Activated CD4-positive, alpha-beta T cell treated with anti-CD3 and anti-CD28 coated beads for 4 hours (primary cell): ENCODE data around the gene CAB39.
"Not testable (repeated sequence)": the region's sequence is repeated elsewhere in the genome, so short reads cannot be mapped to it uniquely, and the experiment has no call there.

Source experiments
- DNase-seq, 2 donors: peaks; one replicate each; pipeline ENCODE4 v3.0.0-alpha.2; 2020

CAB39 gene

DNA sequence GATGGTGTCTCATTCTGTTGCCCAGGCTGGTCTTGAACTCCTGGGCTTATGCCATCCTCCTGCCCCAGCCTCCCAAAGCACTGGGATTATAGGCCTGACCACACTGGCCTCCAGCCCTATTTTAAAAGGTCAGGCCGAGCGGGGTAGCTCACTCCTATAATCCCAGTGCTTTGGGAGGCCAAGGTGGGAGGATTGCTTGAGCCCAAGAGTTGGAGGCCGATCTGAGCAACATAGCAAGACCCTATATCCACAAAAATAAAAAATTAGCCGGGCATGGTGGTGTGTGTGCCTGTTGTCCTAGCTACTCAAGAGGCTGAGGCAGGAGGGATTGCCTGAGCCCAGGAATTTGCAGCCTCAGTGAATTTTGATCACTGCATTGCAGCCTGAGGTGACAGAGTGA, 3.9 kb downstream of the CAB39 start:
- no peak for DNase-seq

DNA sequence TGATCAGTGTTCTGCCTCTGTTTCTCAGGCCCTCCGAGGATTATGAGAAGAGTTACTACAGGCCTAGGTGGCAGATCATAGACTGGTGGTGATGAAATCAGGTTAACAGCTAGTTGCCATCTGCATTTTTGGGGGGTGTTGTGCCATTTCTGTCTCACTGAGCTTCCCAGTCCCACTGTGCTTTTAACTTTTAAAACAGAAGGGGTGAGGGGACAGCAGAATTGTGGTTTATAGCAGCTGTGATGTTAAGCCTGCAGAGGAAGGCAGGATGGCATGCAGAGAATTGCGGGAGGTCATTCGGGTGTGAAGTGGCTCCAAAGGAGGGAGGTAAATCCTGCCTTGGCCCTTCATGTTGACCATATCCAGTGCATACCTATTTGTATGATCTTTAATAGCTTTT, 5.0 kb downstream of the CAB39 start:
- no peak for DNase-seq

GRCh38 chr2:230719340-230719739, 6.7 kb downstream of the CAB39 start:
- DNase-seq, result no peak

- DNase-seq, result no peak
Measured at GRCh38 chr2:230721712-230722111, 9.1 kb downstream of the CAB39 start.

DNA sequence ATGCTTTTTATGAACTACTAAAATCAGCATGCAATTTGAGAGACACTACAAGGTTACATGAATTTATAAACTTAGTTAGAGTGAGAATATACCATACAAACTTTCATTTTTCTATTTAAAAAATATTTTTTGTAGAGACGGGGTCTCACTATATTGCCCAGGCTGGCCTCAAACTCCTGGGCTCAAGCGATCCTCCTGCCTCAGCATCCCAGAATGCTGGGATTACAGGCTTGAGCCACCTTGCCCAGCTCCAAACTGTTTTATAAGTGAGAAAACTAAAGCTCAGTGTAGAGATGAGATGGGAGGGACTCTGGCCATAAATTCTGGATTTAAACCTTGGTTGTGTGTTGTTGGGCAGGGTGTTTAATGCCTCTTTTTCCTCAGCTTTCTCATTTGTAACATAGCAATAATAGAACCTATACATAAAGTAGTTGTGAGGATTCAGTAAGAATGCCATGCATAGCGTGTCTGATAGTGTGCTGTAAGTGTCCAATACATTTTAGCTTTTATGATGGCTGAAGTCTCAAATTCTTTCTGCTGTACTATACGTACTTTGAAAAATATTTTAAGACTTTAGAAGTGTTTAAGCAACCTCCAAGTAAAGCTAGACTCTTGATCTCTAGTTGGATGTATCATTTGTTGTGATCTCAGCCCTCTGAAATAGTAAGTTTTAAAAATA, 9.7 kb downstream of the CAB39 start:
- DNase-seq, result no peak

DNA sequence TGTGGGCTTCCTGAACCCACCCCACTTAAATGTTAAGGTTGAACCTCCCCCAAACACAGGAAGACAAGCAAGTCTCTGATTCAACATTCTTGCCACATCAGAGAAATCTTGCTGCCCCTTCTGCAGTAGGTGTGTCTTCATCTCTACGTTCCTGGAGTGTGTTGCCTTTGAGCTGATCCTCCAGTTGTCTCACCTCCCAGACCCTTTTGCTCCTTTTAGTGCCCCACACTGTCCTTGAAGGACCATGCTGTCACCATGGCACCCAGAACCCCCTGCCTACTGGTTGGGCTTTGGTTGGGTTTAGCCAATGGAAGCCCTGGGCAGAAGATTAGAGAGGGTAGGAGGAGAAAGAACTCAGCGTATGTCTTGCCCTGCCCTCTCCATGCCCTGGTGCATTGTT, 10.7 kb downstream of the CAB39 start:
- DNase-seq, result peak; percentile 33 to 50

DNA sequence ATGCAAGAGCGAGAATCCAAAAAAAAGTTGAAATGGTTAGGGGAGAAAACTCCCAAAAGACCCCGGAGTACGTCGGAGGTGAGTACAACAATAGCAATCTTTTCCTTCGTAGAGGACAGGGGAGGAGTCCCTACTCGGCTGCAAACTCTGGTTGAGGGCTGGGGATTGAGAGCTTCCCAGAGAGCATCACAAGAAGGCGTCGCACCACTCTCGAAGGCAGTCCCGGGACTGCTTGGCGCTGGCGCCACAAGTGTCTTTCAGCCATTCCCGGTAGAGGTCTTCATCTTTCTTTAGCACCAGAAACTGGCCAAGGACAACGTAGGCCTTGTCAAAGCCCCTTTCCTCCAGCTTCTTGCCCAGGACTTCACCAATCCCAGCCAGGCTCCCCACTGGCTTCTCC, 12.3 kb downstream of the CAB39 start:
- not testable (repeated sequence) for DNase-seq

DNA sequence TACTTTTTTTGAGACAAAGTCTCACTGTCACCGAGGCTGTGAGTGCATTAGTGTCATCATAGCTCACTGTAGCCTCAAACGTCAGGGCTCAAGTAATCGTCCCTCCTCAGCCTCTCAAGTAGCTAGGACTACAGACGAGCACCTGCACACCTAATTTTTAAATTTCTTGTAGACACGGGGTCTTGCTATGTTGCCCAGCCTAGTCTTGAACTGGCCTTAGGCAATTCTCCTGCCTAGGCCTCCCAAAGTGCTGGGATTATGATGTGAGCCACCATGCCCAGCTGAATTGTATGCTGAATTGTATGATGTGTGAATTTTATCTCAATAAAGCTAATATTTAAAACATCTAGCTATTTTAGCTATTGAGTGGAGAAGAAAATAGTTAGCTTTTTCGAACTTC, 18.9 kb downstream of the CAB39 start:
- DNase-seq, result no peak

DNA sequence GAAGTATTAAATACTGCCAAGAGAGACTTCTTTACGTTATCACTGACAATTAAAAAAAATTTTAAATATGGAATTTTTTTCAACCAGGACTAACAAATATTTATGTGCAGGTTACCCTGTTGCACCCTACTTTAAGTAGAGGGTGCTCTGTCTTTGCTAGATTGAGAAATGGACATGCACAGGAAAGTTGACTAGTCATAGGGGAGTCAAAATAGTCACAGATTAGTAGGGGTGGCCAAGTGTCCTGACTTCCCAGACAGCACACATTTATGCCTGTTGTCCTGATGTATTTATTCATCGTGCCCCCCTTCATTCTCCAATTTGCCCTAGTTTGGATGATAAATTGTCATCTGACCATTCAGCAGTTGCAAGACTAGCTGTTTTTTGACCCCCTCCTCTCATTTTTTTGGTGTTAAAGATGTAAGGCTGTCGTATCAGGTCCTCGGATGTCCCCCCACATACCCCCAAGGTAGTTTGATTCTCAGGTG, 20.3 kb downstream of the CAB39 start:
- DNase-seq, result no peak

- DNase-seq, result no peak
Measured at GRCh38 chr2:230734247-230735175, 21.9 kb downstream of the CAB39 start.

GRCh38 chr2:230735884-230736283, 23.2 kb downstream of the CAB39 start:
- DNase-seq, result no peak

- no peak for DNase-seq
Measured at GRCh38 chr2:230737300-230737699, 24.7 kb downstream of the CAB39 start.

DNA sequence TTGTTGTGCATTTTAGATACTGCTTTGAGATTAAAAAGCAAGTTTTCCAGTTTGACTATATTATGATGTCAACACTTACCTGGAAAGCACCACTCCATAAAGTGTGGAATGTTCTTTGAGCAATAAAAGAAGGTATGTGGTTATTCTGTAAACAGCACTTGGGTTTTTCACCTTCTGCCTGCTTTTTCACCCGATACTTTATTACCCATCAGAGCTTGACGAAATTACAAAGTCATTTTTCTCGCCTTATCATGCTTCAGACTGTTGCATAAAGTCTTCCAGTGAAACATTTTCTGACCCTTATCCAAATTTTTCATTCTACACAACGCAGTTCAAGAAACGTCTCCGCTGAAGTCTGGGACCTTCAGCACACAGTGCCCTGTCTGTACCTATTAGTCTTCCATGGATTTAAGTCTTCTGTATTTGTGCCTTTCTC, 25.2 kb downstream of the CAB39 start:
- no peak for DNase-seq

DNA sequence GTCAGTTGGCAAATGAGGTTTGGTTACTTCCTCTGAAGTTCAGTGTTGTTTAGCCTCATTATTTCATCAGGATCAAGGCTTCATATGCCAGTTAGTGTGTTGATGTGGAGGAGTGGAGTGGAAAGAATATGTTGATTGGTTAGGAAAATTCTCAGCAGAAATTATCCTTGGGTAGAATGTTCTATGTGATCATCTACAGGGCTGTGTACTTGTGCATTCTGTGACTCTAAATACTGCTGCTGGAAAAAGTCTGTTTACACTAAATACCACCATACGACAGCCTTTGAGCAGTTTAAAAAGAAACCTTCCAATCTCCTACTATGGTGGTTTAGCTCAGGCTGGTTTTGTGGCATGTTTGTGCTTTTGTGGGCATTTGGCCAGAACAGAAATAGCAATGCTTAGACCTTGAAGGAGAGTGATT, 25.8 kb downstream of the CAB39 start:
- DNase-seq, result no peak

DNA sequence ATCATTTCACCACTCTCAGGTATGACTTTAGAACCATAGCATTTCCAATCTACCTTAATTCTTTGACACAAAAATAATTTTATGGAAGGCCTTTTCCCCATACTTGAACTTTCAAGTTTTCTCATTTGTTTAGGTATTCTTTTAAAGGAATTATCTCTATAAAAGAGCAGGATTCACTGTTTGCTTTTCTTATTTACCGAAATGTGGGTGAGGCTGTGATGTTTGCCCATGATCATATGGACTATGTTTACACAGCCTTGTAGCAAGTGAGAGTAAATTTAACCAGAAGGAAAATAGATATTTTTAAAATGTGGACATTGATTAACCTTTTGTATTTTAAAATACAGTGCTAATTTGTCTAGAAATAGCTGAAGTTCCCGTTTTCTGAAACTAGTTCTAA, 26.3 kb downstream of the CAB39 start:
- DNase-seq, result no peak

- DNase-seq, result no peak
Measured at GRCh38 chr2:230739961-230740360, 27.3 kb downstream of the CAB39 start.

DNA sequence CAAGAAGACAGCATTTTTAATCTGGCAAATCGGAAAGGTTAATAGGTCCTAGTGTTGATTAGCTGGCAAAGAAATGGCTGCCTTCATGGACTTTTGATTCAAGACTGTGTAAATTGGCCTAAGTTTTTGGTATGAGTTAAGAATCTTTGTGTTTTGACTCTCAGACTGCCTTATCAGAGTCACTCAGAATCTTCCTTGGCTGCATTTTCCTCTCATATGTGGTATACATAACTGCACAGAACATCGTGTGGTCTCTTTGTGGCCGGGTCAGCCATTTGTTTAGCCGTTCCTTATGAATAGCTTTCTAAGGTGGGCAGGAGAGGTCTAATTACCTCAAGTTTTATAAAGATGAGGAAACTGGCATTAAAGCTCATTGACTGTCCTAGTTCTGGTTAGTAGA, 30.1 kb downstream of the CAB39 start:
- no peak for DNase-seq

DNA sequence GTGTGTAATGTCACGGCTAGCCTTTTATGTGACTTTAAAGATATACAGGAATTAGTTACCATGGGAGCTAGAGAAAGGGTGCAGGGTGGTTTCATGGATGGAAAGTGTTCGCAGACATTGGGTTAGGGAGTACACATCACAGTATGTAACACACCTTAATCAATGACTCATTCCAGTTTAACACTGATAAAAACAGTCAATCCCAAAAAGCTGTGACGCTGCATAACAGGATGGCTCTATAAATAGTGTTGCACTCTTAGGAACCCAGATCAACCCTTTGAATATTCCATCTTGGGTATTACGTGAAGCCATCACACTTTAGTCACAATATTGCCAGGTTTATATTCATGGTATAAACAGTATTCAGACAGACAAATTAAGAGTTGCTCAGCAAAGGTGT, 33.6 kb downstream of the CAB39 start:
- no peak for DNase-seq

- no peak for DNase-seq
Measured at GRCh38 chr2:230748087-230748486, 35.4 kb downstream of the CAB39 start.

- DNase-seq, result no peak
Measured at GRCh38 chr2:230749111-230749510, 36.5 kb downstream of the CAB39 start.

- DNase-seq, result no peak
Measured at GRCh38 chr2:230751062-230751461, 38.4 kb downstream of the CAB39 start.

- DNase-seq, result no peak
Measured at GRCh38 chr2:230754200-230754599, 41.6 kb downstream of the CAB39 start.

- no peak for DNase-seq
Measured at GRCh38 chr2:230757476-230757875, 44.8 kb downstream of the CAB39 start.
